Measurements from ENCODE around the gene PPP1R13L. TPM values are rescaled to one million over a fixed set of nuclear protein-coding genes. Genes with fewer than 3 reads are reported as not detected.
A peak's percentile ranks its signal among the peaks of the same experiment; 100 is the strongest.

PPP1R13L gene
- total and polyA plus RNA-seq, 4 donors = 14.0 to 37.3 (median 33.0) TPM

DNA sequence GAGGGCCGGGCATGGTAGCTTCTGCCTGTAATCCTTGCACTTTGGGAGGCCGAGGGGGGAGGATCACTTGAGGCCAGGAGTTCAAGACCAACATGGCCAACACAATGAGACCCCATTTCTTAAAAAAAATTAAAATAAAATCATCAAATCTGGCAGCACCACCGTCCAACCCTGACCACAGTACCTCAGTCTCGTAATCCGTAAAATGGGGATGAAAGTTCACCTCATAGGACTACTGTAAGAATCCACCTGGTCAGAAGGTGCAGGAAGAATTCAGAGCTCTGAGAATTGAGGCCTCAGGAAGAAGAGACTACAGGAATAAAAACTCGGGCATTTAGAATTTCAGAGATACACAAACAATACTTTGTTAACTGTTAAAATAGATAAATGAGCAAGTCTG is 3.1 kb downstream of the PPP1R13L start:
- H3K4me3 ChIP-seq = no peak overlapping the region
- WGBS, 2 donors = 88 to 89% methylated on average over 6 of the region's 6 CpGs
- peaks cover 0 to 25% (median 9%) of the 10 kb centered on the region in 5 donors for H3K4me1 ChIP-seq (ENCODE audit: control insufficient read depth in 5 of 5, insufficient read depth in 5 of 5, low read length in 5 of 5)
- ATAC-seq (ENCODE audit: insufficient read depth, low FRiP score) (no peak), DNase-seq (no peak)
- H3K9me3 ChIP-seq (ENCODE audit: control insufficient read depth in 4 of 4, insufficient read depth in 3 of 4, low read length in 3 of 4) = no peaks in the 10 kb centered on the region
- peaks cover 0 to 2% (median 0%) of the 10 kb centered on the region in 4 donors for H3K36me3 ChIP-seq (ENCODE audit: control insufficient read depth in 4 of 4, insufficient read depth in 4 of 4, low read length in 4 of 4)
- H3K27me3 ChIP-seq (ENCODE audit: control insufficient read depth in 3 of 3, insufficient read depth in 3 of 3, low read length in 2 of 3) = peaks cover 0 to 37% (median 35%) of the 10 kb centered on the region in 3 donors
- H3K9ac ChIP-seq (ENCODE audit: insufficient read depth in 1 of 2, low read length in 2 of 2) = no peak overlapping the region
- peak overlapping the region in 1 of 2 donors; percentile 22 for H3K27ac ChIP-seq (ENCODE audit: low read depth in 1 of 2, low read length in 1 of 2)
- TF ChIP-seq CTCF (IDR thresholded peaks at IDR 0.05; ENCODE audit: control extremely low read depth, extremely low read depth) = no peak

GRCh38 chr19:45400192-45400591 is 4.7 kb downstream of the PPP1R13L start:
- WGBS, 2 donors = 91 to 98% methylated on average over 6 of the region's 6 CpGs
- H3K9me3 ChIP-seq (ENCODE audit: control insufficient read depth in 4 of 4, insufficient read depth in 3 of 4, low read length in 3 of 4) = peaks cover 0 to 3% (median 0%) of the 10 kb centered on the region in 4 donors
- DNase-seq = no peak

GRCh38 chr19:45395821-45396617 is 8.8 kb downstream of the PPP1R13L start:
- Histone ChIP-seq H3K9me3 (ENCODE audit: control insufficient read depth in 4 of 4, insufficient read depth in 3 of 4, low read length in 3 of 4) (peaks cover 0 to 3% (median 0%) of the 10 kb centered on the region in 4 donors), H3K4me3 (no peak overlapping the region), H3K27ac (ENCODE audit: low read depth in 1 of 2, low read length in 1 of 2) (no peak overlapping the region), H3K27me3 (ENCODE audit: control insufficient read depth in 3 of 3, insufficient read depth in 3 of 3, low read length in 2 of 3) (peaks cover 0 to 13% (median 8%) of the 10 kb centered on the region in 3 donors), H3K36me3 (ENCODE audit: control insufficient read depth in 4 of 4, insufficient read depth in 4 of 4, low read length in 4 of 4) (peaks cover 0 to 30% (median 5%) of the 10 kb centered on the region in 4 donors), H3K4me1 (ENCODE audit: control insufficient read depth in 5 of 5, insufficient read depth in 5 of 5, low read length in 5 of 5) (peaks cover 0 to 4% (median 0%) of the 10 kb centered on the region in 5 donors), H3K9ac (ENCODE audit: insufficient read depth in 1 of 2, low read length in 2 of 2) (no peak overlapping the region)
- WGBS, 2 donors = 50 to 68% methylated on average over 52 to 59 of the region's 59 CpGs
- TF ChIP-seq CTCF (IDR thresholded peaks at IDR 0.05; ENCODE audit: control extremely low read depth, extremely low read depth) = no peak
- DNase-seq (no peak), ATAC-seq (ENCODE audit: insufficient read depth, low FRiP score) (no peak)

More at GRCh38 chr19:45400192-45400591, 4.7 kb downstream of the PPP1R13L start:
- ATAC-seq (ENCODE audit: insufficient read depth, low FRiP score) = no peak
- Histone ChIP-seq H3K27ac (ENCODE audit: low read depth in 1 of 2, low read length in 1 of 2) (no peak overlapping the region), H3K9ac (ENCODE audit: insufficient read depth in 1 of 2, low read length in 2 of 2) (no peak overlapping the region), H3K4me1 (ENCODE audit: control insufficient read depth in 5 of 5, insufficient read depth in 5 of 5, low read length in 5 of 5) (peaks cover 0 to 17% (median 9%) of the 10 kb centered on the region in 5 donors), H3K36me3 (ENCODE audit: control insufficient read depth in 4 of 4, insufficient read depth in 4 of 4, low read length in 4 of 4) (peaks cover 0 to 18% (median 3%) of the 10 kb centered on the region in 4 donors), H3K4me3 (no peak overlapping the region), H3K27me3 (ENCODE audit: control insufficient read depth in 3 of 3, insufficient read depth in 3 of 3, low read length in 2 of 3) (peaks cover 0 to 39% (median 38%) of the 10 kb centered on the region in 3 donors)
- no peak for TF ChIP-seq CTCF (IDR thresholded peaks at IDR 0.05; ENCODE audit: control extremely low read depth, extremely low read depth)

All from lung (tissue), 12 donors.